GF-D8 (cell line): ENCODE results near the gene EBNA1BP2.
A peak's percentile ranks its signal among the peaks of the same experiment; 100 is the strongest.
"Not testable (repeated sequence)": the region's sequence is repeated elsewhere in the genome, so short reads cannot be mapped to it uniquely, and the experiment has no call there.

Source experiments
- DNase-seq: peaks from one replicate; lab custom pipeline; 2025; lab: John Stamatoyannopoulos, UW

The EBNA1BP2 gene

GRCh38 chr1:43171876-43172526 is at the start of gene EBNA1BP2, which contains the start of gene CFAP57:
Gene EBNA1BP2, minus strand, starts transcription at chr1:43172290. Its CDS starts 172 bp downstream, at chr1:43172118.
Gene CFAP57, plus strand, starts transcription at chr1:43172330. Its CDS starts 424 bp downstream, at chr1:43172754.
- peak; percentile 81 for DNase-seq

- no peak for DNase-seq
Measured at GRCh38 chr1:43221797-43222196, 49.7 kb upstream of the EBNA1BP2 start.

- no peak for DNase-seq
Measured at GRCh38 chr1:43220905-43221778, 49.1 kb upstream of the EBNA1BP2 start.

GRCh38 chr1:43217747-43218146 is 45.7 kb upstream of the EBNA1BP2 start:
- DNase-seq, result no peak

- DNase-seq, result no peak
Measured at GRCh38 chr1:43214501-43215444, 42.7 kb upstream of the EBNA1BP2 start.

- DNase-seq, result not testable (repeated sequence)
Measured at GRCh38 chr1:43208277-43208676, 36.2 kb upstream of the EBNA1BP2 start.

- DNase-seq, result no peak
Measured at GRCh38 chr1:43207229-43207853, 35.3 kb upstream of the EBNA1BP2 start.

- DNase-seq, result peak; percentile 51
Measured at GRCh38 chr1:43206600-43207228, 34.6 kb upstream of the EBNA1BP2 start.

GRCh38 chr1:43205671-43206070 is 33.6 kb upstream of the EBNA1BP2 start:
- no peak for DNase-seq

GRCh38 chr1:43204394-43204793 is 32.3 kb upstream of the EBNA1BP2 start:
- DNase-seq, result no peak

GRCh38 chr1:43203859-43204258 is 31.8 kb upstream of the EBNA1BP2 start:
- DNase-seq, result no peak

GRCh38 chr1:43199093-43199726 is 27.1 kb upstream of the EBNA1BP2 start:
- DNase-seq, result no peak

- DNase-seq, result no peak
Measured at GRCh38 chr1:43197343-43198127, 25.4 kb upstream of the EBNA1BP2 start.

- DNase-seq, result no peak
Measured at GRCh38 chr1:43194509-43194908, 22.4 kb upstream of the EBNA1BP2 start.

- no peak for DNase-seq
Measured at GRCh38 chr1:43188106-43188505, 16.0 kb upstream of the EBNA1BP2 start.

GRCh38 chr1:43184995-43185394 is 12.9 kb upstream of the EBNA1BP2 start:
- no peak for DNase-seq

GRCh38 chr1:43184388-43184787 is 12.3 kb upstream of the EBNA1BP2 start:
- no peak for DNase-seq

GRCh38 chr1:43177691-43178090 is 5.6 kb upstream of the EBNA1BP2 start:
- DNase-seq, result no peak

- no peak for DNase-seq
Measured at GRCh38 chr1:43174873-43175272, 2.8 kb upstream of the EBNA1BP2 start.

GRCh38 chr1:43172527-43172972 is 460 bp upstream of the EBNA1BP2 start:
- peak; percentile 72 for DNase-seq
